ENCODE measurements around the gene CCDC187. TPM values are rescaled to one million over a fixed set of nuclear protein-coding genes. Genes with fewer than 3 reads are reported as not detected.
A peak's percentile ranks its signal among the peaks of the same experiment; 100 is the strongest.

The CCDC187 gene
- total and polyA plus RNA-seq, 2 of the 13 experiments (the other 11 are each of a cell fraction or from before 2014, with no cell fraction given): 0.03 to 0.13 TPM

DNA sequence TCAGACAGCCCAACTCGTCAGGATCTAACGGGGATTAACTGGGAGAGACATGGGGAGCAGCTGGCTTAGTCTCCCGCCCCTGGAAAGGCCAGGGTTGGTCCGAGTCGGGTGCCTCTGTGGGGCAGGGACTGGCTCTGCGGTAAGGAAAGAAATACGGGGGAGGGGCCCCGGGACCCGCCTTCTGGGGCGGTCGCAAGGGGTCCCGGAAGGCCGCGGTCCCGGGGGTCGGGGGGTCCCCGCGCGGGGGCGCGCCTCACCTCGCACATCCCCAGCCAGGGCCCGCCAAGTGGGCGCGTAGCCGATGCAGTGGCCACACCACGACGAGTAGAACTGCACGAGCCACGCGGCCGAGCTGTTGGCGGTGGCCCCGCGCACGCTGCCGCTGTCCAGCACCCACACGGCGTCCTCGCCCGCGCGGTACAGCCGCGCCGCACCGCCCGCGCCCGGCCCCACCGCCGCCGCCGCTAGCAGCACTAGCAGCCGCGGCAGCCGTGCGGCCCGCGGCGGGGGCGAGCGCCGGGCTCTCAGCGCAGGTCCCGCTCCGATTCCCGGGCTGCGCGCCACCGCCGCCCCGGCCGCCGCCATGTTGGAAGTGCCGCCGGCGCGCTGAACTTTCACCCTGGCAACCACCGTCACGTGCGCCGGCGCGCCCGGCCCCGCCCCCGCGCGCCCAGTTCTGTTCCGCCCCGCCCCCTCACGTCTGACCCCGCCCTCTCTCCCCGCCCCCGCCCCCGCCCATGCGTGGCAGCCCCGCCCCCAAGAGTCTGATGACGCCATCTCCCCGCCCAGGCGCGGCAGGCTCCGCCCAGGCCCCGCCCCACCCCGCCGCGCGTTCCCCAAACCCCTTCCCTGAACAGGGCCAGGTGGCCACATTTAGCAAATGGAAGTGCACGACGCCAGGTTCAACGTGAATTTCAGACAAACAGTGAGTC is 58.4 kb downstream of the CCDC187 start, which contains the start of gene QSOX2 (continued):
- TF ChIP-seq, protein P1, sequence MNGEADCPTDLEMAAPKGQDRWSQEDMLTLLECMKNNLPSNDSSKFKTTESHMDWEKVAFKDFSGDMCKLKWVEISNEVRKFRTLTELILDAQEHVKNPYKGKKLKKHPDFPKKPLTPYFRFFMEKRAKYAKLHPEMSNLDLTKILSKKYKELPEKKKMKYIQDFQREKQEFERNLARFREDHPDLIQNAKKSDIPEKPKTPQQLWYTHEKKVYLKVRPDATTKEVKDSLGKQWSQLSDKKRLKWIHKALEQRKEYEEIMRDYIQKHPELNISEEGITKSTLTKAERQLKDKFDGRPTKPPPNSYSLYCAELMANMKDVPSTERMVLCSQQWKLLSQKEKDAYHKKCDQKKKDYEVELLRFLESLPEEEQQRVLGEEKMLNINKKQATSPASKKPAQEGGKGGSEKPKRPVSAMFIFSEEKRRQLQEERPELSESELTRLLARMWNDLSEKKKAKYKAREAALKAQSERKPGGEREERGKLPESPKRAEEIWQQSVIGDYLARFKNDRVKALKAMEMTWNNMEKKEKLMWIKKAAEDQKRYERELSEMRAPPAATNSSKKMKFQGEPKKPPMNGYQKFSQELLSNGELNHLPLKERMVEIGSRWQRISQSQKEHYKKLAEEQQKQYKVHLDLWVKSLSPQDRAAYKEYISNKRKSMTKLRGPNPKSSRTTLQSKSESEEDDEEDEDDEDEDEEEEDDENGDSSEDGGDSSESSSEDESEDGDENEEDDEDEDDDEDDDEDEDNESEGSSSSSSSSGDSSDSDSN (CRISPR knock-in tag; IDR thresholded peaks at IDR 0.05): peak; percentile 57; the same call in 1 of the 2 replicates
- TF ChIP-seq, protein P2, sequence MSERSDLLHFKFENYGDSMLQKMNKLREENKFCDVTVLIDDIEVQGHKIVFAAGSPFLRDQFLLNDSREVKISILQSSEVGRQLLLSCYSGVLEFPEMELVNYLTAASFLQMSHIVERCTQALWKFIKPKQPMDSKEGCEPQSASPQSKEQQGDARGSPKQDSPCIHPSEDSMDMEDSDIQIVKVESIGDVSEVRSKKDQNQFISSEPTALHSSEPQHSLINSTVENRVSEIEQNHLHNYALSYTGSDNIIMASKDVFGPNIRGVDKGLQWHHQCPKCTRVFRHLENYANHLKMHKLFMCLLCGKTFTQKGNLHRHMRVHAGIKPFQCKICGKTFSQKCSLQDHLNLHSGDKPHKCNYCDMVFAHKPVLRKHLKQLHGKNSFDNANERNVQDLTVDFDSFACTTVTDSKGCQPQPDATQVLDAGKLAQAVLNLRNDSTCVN (CRISPR knock-in tag; IDR thresholded peaks at IDR 0.05; ENCODE audit: borderline replicate concordance): no peak
- TF ChIP-seq ZC3H13 (CRISPR knock-in tag; IDR thresholded peaks at IDR 0.05) (no peak), ZMYM4 (CRISPR knock-in tag; IDR thresholded peaks at IDR 0.05) (no peak), ZNF232 (CRISPR knock-in tag; IDR thresholded peaks at IDR 0.05; ENCODE audit: borderline replicate concordance) (0 out of 2 replicates have a peak, but pooled peaks have one; percentile 60), ZNF430 (CRISPR knock-in tag; IDR thresholded peaks at IDR 0.05) (no peak), AGO2 (optimal IDR thresholded peaks at IDR 0.05; ENCODE audit: low read depth, low read length) (peak; percentile 57)
- TF ChIP-seq, protein P3, sequence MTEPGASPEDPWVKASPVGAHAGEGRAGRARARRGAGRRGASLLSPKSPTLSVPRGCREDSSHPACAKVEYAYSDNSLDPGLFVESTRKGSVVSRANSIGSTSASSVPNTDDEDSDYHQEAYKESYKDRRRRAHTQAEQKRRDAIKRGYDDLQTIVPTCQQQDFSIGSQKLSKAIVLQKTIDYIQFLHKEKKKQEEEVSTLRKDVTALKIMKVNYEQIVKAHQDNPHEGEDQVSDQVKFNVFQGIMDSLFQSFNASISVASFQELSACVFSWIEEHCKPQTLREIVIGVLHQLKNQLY (CRISPR knock-in tag; IDR thresholded peaks at IDR 0.05): no peak
